AG09309 (cell line): ENCODE measurements around the gene TMEM269.
A peak's percentile ranks its signal among the peaks of the same experiment; 100 is the strongest.

Source experiments
- DNase-seq: peaks from one replicate; pipeline ENCODE4 v3.0.0-alpha.2; 2010; ENCODE audit warnings: low read depth
- H3K4me3 ChIP-seq: 2 replicates; pipeline ENCODE4 v1.5.1; 2011; ENCODE audit warnings: mild to moderate bottlenecking, low read depth, low read length, moderate library complexity; ENCODE audit not compliant: control insufficient read depth
- CTCF ChIP-seq: IDR thresholded peaks from 2 replicates; pipeline ENCODE4 v1.5.1; 2011; ENCODE audit warnings: mild to moderate bottlenecking, low read depth, low read length, inconsistent platforms; ENCODE audit not compliant: insufficient read depth, control insufficient read depth; ENCODE audit errors: missing control alignments

Gene TMEM269

GRCh38 chr1:42816585-42817439 lies 32.0 kb downstream of the TMEM269 start, which contains the start of the genes ERMAP and SVBP:
ERMAP (plus strand) TSS chr1:42817122; CDS start chr1:42830449, 13,327 bp downstream.
SVBP (minus strand) TSS chr1:42817397; CDS start chr1:42816544, 853 bp downstream.
- peak within 1 kb of the TSS; percentile 87 for H3K4me3 ChIP-seq
- DNase-seq, result no peak
- no peak for TF ChIP-seq CTCF

GRCh38 chr1:42817440-42817767 lies 32.6 kb downstream of the TMEM269 start:
- no peak for TF ChIP-seq CTCF
- H3K4me3 ChIP-seq, result peak overlapping the region; percentile 48
- no peak for DNase-seq

DNA sequence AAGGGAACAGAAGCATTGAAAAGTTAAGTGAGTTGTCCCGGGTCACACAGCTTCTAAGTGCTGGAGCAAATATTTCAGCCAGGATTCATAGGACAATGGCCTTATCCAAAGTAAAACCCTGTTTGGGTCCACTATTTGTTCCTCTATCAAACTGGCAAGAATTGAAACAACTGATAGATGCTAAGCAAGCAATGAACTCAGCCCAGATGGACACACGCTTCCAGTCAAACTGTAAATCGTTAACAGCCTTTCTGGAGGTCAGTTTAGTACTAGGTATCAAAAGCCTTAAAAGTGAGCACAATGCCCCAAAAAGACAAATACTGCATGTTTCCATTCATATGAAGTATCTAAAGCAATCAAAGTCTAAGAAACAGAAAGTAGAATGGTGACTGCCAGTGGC lies 33.2 kb downstream of the TMEM269 start:
- no peak for TF ChIP-seq CTCF
- no peak for DNase-seq
- H3K4me3 ChIP-seq, result no peak overlapping the region

DNA sequence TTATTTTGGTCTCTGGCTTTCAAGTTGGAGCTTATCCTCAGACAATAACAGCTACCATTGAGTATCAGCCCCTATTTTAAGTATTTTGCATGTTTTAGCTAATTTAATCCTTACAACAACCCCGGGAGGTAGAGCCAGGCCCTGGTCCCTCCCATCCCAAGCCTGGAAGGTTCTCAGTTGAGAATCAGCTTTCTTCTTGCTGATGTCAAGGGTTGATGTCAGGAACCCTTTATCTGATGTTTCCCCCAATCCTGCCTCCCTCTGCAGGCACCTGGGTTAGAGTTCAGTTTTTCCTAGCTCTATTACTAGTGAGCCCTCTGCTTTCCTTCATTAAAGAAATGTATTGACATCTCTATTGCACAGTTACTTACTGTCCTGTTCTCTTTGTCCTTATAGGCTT lies 36.0 kb downstream of the TMEM269 start:
- no peak for TF ChIP-seq CTCF
- no peak overlapping the region for H3K4me3 ChIP-seq
- DNase-seq, result no peak

- DNase-seq, result no peak
- no peak overlapping the region for H3K4me3 ChIP-seq
- no peak for TF ChIP-seq CTCF
Observed at GRCh38 chr1:42821690-42822089, 36.9 kb downstream of the TMEM269 start.

DNA sequence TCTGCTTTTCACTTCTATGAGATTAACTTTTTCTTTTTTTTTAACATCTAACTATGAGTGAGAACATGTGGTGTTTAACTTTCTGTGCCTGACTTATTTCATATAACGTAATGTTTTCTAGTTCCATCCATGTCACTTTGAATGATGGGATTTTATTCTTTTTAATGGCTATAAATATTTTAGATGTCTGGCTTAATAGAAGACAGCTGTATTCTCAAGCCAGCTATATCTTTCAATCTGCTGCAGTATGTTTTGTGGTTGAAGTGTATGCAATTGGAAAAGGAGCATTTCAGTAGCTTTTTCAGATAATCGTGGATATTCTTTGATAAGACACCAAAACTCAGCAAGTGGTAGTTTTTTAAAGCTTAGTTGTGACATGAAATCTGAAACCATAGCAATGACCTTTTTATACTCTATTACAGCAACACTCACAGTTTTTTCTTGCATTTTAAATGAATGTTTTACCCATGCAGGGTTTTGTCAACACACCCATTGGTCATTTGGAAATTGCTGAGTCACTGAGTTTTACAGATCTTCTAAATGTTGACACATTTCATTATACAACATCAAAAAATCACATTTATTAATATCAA lies 38.1 kb downstream of the TMEM269 start:
- TF ChIP-seq CTCF, result no peak
- DNase-seq, result peak; percentile 89
- no peak overlapping the region for H3K4me3 ChIP-seq
